Fibroblast of lung (primary cell): Measurements from ENCODE around the gene LGALS7.

Experiments
- CTCF ChIP-seq, 2 donors: IDR thresholded peaks in 1 of 2; conservative IDR thresholded peaks in 1 of 2; 1 replicate in 1 of 2; 2 replicates in 1 of 2; pipeline ENCODE4 v1.5.1; 2011 to 2012; ENCODE audit warnings: low read length in 2 of 2, control low read depth in 1 of 2, inconsistent platforms in 1 of 2, low read depth in 1 of 2, mild to moderate bottlenecking in 1 of 2
- EZH2 ChIP-seq: IDR thresholded peaks from 2 replicates; pipeline ENCODE4 v1.5.1; 2012; ENCODE audit warnings: low read length, control low read depth, mild to moderate bottlenecking; ENCODE audit errors: missing control alignments

- TF ChIP-seq CTCF (conservative IDR thresholded peaks at IDR 0.05 in 1 of 2, IDR thresholded peaks at IDR 0.05 in 1 of 2; ENCODE audit: low read depth in 1 of 2, low read length in 2 of 2): no peak
- TF ChIP-seq EZH2: no peak
These were observed 49.7 kb downstream of the LGALS7 start for GRCh38 chr19:38723606-38723965.
